ENCODE data around the gene UGT2B15.

GRCh38 chr4:68658672-68659071 is 11.8 kb downstream of the UGT2B15 start:
- TF ChIP-seq POLR2A (IDR thresholded peaks at IDR 0.05) (no peak), POLR2AphosphoS5 (IDR thresholded peaks at IDR 0.05) (no peak)

Data from prostate gland (tissue), 1 donor.